ENCODE results near the gene FAM124A. TPM values are rescaled to one million over a fixed set of nuclear protein-coding genes. Genes with fewer than 3 reads are reported as not detected.

Gene FAM124A
- total and polyA plus RNA-seq, 2 of the 8 experiments (the other 6 are each of a cell fraction or from before 2014, with no cell fraction given) = 40.7 to 49.9 TPM

GRCh38 chr13:51283371-51283770 lies 61.2 kb downstream of the FAM124A start:
- no peak for FAIRE-seq
- H3K56ac ChIP-seq (replicated peaks; ENCODE audit: insufficient read length, low read depth, low read length) = no peak overlapping the region
- no peak overlapping the region for H3K9ac ChIP-seq (replicated peaks in 1 of 4; ENCODE audit: extremely low read depth in 1 of 4, low read depth in 3 of 4, low read length in 3 of 4)
- 86% methylated on average over 1 of the region's 1 CpG; no CpG with 5 or more reads in 1 of the 2 experiments for WGBS, 2 experiments (ENCODE audit: extremely low coverage in 1 of 2, insufficient coverage in 1 of 2, insufficient read length in 1 of 2, insufficient replicate concordance in 2 of 2, low coverage in 1 of 2, low lambda C conversion rate in 2 of 2, missing lambda C conversion rate in 1 of 2)
- H3K79me1 ChIP-seq (ENCODE audit: low read depth, low read length) = no peaks in the 10 kb centered on the region
- no peak overlapping the region for H2AK5ac ChIP-seq (ENCODE audit: low read depth, low read length)
- no peak overlapping the region for H4K5ac ChIP-seq (ENCODE audit: insufficient read length, low read depth, low read length)
- H3K79me2 ChIP-seq (ENCODE audit: control insufficient read depth in 1 of 2, insufficient read depth in 2 of 2, low read length in 2 of 2) = no peaks in the 10 kb centered on the region
- ChIA-PET POLR2A (ENCODE audit: partially characterized antibody) (interaction anchor here (0.6 to 4.2 kb wide), 8 partner anchors 12 to 156 kb away, joined by 3 to 19 read pairs (median 3); no protein-coding TSS in a partner anchor), CTCF (ENCODE audit: partially characterized antibody) (interaction anchor here (0.8 to 2.3 kb wide), 15 partner anchors 10 to 158 kb away, joined by 3 to 16 read pairs (median 4); no protein-coding TSS in a partner anchor)
- DNase-seq (ENCODE audit: low read depth in 1 of 2, low spot score in 2 of 2) = peak in 1 of 2 experiments; percentile 23
- H2BK5ac ChIP-seq (ENCODE audit: low read depth, low read length) = no peak overlapping the region
- peaks cover 2% of the 10 kb centered on the region; the same call in 1 of the 2 replicates for H3K23me2 ChIP-seq (ENCODE audit: low read depth, low read length)
- 0 out of 2 replicates have a peak overlapping the region, but pooled peaks have one; percentile 61 for H2BK15ac ChIP-seq (ENCODE audit: low read length)
- peaks cover 1 to 3% (median 2%) of the 10 kb centered on the region in 4 experiments; a peak in 4 of 7 replicates for H3K4me1 ChIP-seq (replicated peaks in 1 of 4; ENCODE audit: control insufficient read depth in 3 of 4, insufficient read depth in 4 of 4, low read length in 3 of 4)
- H3K4me3 ChIP-seq (ENCODE audit: extremely low read depth in 1 of 4, insufficient read depth in 2 of 4, low read depth in 3 of 4, low read length in 4 of 4) = no peak overlapping the region
- no peak overlapping the region for H2AFZ ChIP-seq (ENCODE audit: low read length)
- H3K36me3 ChIP-seq (ENCODE audit: control insufficient read depth in 2 of 4, insufficient read depth in 4 of 4, low read length in 3 of 4) = peaks cover 11 to 37% (median 16%) of the 10 kb centered on the region in 4 experiments
- H2BK12ac ChIP-seq (ENCODE audit: low read depth, low read length) = no peak overlapping the region
- no peak overlapping the region for H3K4ac ChIP-seq (replicated peaks; ENCODE audit: insufficient read length, low read depth, low read length)
- H3K14ac ChIP-seq (ENCODE audit: insufficient read length) = no peak overlapping the region
- H4K91ac ChIP-seq (replicated peaks; ENCODE audit: insufficient read length, low read length) = no peak overlapping the region
- H2BK20ac ChIP-seq (ENCODE audit: low read length) = no peak overlapping the region
- no peaks in the 10 kb centered on the region for H3K9me3 ChIP-seq (ENCODE audit: insufficient read depth in 2 of 2, low read depth in 1 of 2, low read length in 1 of 2)
- H3K4me2 ChIP-seq (ENCODE audit: insufficient read depth in 1 of 2, low read depth in 2 of 2, low read length in 2 of 2) = no peak overlapping the region
- H4K8ac ChIP-seq (ENCODE audit: extremely low read depth, insufficient read depth, low read length) = no peak overlapping the region
- peaks cover 0 to 1% of the 10 kb centered on the region in 2 experiments for H4K20me1 ChIP-seq (replicated peaks in 1 of 2; ENCODE audit: control insufficient read depth in 1 of 2, insufficient read depth in 2 of 2, low read length in 2 of 2)
- H3K18ac ChIP-seq (ENCODE audit: extremely low read depth, low read length) = no peak overlapping the region
- H3K23ac ChIP-seq (ENCODE audit: insufficient read length) = no peak overlapping the region
- H3K27me3 ChIP-seq (replicated peaks in 1 of 4; ENCODE audit: control insufficient read depth in 3 of 4, extremely low read depth in 1 of 4, insufficient read depth in 3 of 4, low read length in 3 of 4) = no peaks in the 10 kb centered on the region
- no peak overlapping the region for H2BK120ac ChIP-seq (replicated peaks; ENCODE audit: low read depth, low read length)
- H3K27ac ChIP-seq (ENCODE audit: low read depth, low read length) = no peak overlapping the region
- TF ChIP-seq POLR2AphosphoS5 (IDR thresholded peaks at IDR 0.05; ENCODE audit: low read depth, low read length) = no peak
- TF ChIP-seq POU5F1 (IDR thresholded peaks at IDR 0.05; ENCODE audit: low read depth, low read length) = 0 out of 2 replicates have a peak, but pooled peaks have one; percentile 4

All from H1 (cell line).